Endothelial cell of coronary artery (primary cell): ENCODE data around the gene ANKRD30B. TPM values are rescaled to one million over a fixed set of nuclear protein-coding genes. Genes with fewer than 3 reads are reported as not detected.

Experiments
- total RNA-seq: library from RNA; depleted of rRNA; stranded (reverse); fragments of >200 nt; gene quantifications from 2 replicates; pipeline ENCODE4 v1.2.3, GENCODE V29; 2014

ANKRD30B gene
- not detected in 2 replicates for total RNA-seq

GRCh38 chr18:14747513-14748474, at the start of gene ANKRD30B:
TSS of gene ANKRD30B (plus strand) at chr18:14748172. CDS start at chr18:14748420, 248 bp downstream.

Other genes starting within 250 kb of the ANKRD30B start
- gene POTEC, start 204.6 kb upstream of the ANKRD30B start, total RNA-seq, result not detected in 2 replicates